Measurements from ENCODE around the gene MAN1C1. TPM values are rescaled to one million over a fixed set of nuclear protein-coding genes. Genes with fewer than 3 reads are reported as not detected.

Gene MAN1C1
- total and polyA plus RNA-seq, 2 donors (not counting 1 experiment from before 2014, with no cell fraction given) = 0.31 to 0.89 TPM

- H3K27me3 Mint-ChIP-seq = peaks cover 23% of the 10 kb centered on the region
- peaks cover 22% of the 10 kb centered on the region for H3K4me1 Mint-ChIP-seq
- no peak for TF ChIP-seq EZH2 (IDR thresholded peaks at IDR 0.05; ENCODE audit: borderline replicate concordance, insufficient read depth, low read depth, low read length, poor library complexity, severe bottlenecking)
- no peak for TF ChIP-seq CTCF (IDR thresholded peaks at IDR 0.05)
- no peaks in the 10 kb centered on the region for H3K36me3 ChIP-seq (replicated peaks in 1 of 2; ENCODE audit: control extremely low read depth in 1 of 2, control insufficient read depth in 1 of 2, extremely low read depth in 1 of 2, insufficient read depth in 2 of 2, low read length in 1 of 2)
- ChIA-PET POLR2A (no interaction called here), CTCF (interaction anchor here (0.5 to 1.4 kb wide), 4 partner anchors 184 to 1745 kb away, joined by 3 to 4 read pairs (median 3); no protein-coding TSS in a partner anchor)
- no peak for ATAC-seq (ENCODE audit: low read depth)
- no peak overlapping the region for H3K9ac ChIP-seq (ENCODE audit: low read length)
- no peaks in the 10 kb centered on the region for H3K79me2 ChIP-seq (ENCODE audit: control insufficient read depth, insufficient read depth, low read length)
- no peak for DNase-seq
- H3K4me1 ChIP-seq (ENCODE audit: control insufficient read depth in 2 of 2, insufficient read depth in 2 of 2, low read length in 2 of 2) = peaks cover 6 to 22% of the 10 kb centered on the region in 2 donors
- intact Hi-C loops (cut with micrococcal nuclease) = loop anchor here (10.0 kb wide), 1 partner anchor 368 kb away; the partner anchor contains the start of gene RSRP1
- WGBS (ENCODE audit: insufficient coverage) = 93% methylated on average over 3 of the region's 3 CpGs
- no peak overlapping the region for H3K4me3 Mint-ChIP-seq
- H3K27ac Mint-ChIP-seq = no peak overlapping the region
- H3K4me2 ChIP-seq (replicated peaks; ENCODE audit: low read depth, low read length, poor library complexity, severe bottlenecking) = no peak overlapping the region
- H4K20me1 ChIP-seq (ENCODE audit: control insufficient read depth, insufficient read depth, low read length, poor library complexity, severe bottlenecking) = no peaks in the 10 kb centered on the region
- H3K27ac ChIP-seq (ENCODE audit: low read length in 2 of 2) = no peak overlapping the region
- peaks cover 0 to 5% (median 0%) of the 10 kb centered on the region in 3 donors for H3K9me3 ChIP-seq (ENCODE audit: control extremely low read depth in 1 of 3, control insufficient read depth in 2 of 3, insufficient read depth in 1 of 3, low read length in 2 of 3)
- peaks cover 0 to 24% (median 12%) of the 10 kb centered on the region in 4 experiments for H3K27me3 ChIP-seq (replicated peaks in 1 of 4; ENCODE audit: control extremely low read depth in 1 of 4, control insufficient read depth in 3 of 4, insufficient read depth in 4 of 4, low read length in 3 of 4)
- H3K4me3 ChIP-seq (ENCODE audit: control extremely low read depth in 1 of 5, extremely low read depth in 1 of 5, insufficient read depth in 1 of 5, low read depth in 2 of 5, low read length in 4 of 5) = no peak overlapping the region
- no peaks in the 10 kb centered on the region for H3K9me3 Mint-ChIP-seq (ENCODE audit: insufficient read depth)
- H2AFZ ChIP-seq (ENCODE audit: insufficient read depth, low read depth, low read length, poor library complexity, severe bottlenecking) = no peak overlapping the region
Measured at GRCh38 chr1:25613091-25613490, 3.5 kb upstream of the MAN1C1 start.

- 65% methylated on average over 3 of the region's 4 CpGs for WGBS (ENCODE audit: insufficient coverage)
- H3K4me2 ChIP-seq (replicated peaks; ENCODE audit: low read depth, low read length, poor library complexity, severe bottlenecking) = no peak overlapping the region
Measured at GRCh38 chr1:25614501-25615171, 2.0 kb upstream of the MAN1C1 start.

More at GRCh38 chr1:25614501-25615171, 2.0 kb upstream of the MAN1C1 start:
- Histone ChIP-seq H4K20me1 (ENCODE audit: control insufficient read depth, insufficient read depth, low read length, poor library complexity, severe bottlenecking) (no peaks in the 10 kb centered on the region), H2AFZ (ENCODE audit: insufficient read depth, low read depth, low read length, poor library complexity, severe bottlenecking) (no peak overlapping the region), H3K27ac (ENCODE audit: low read length in 2 of 2) (no peak overlapping the region), H3K4me1 (ENCODE audit: control insufficient read depth in 2 of 2, insufficient read depth in 2 of 2, low read length in 2 of 2) (peaks cover 8 to 22% of the 10 kb centered on the region in 2 donors), H3K9ac (ENCODE audit: low read length) (no peak overlapping the region), H3K36me3 (replicated peaks in 1 of 2; ENCODE audit: control extremely low read depth in 1 of 2, control insufficient read depth in 1 of 2, extremely low read depth in 1 of 2, insufficient read depth in 2 of 2, low read length in 1 of 2) (no peaks in the 10 kb centered on the region), H3K27me3 (replicated peaks in 1 of 4; ENCODE audit: control extremely low read depth in 1 of 4, control insufficient read depth in 3 of 4, insufficient read depth in 4 of 4, low read length in 3 of 4) (peaks cover 0 to 35% (median 20%) of the 10 kb centered on the region in 4 experiments), H3K9me3 (ENCODE audit: control extremely low read depth in 1 of 3, control insufficient read depth in 2 of 3, insufficient read depth in 1 of 3, low read length in 2 of 3) (no peaks in the 10 kb centered on the region), H3K4me3 (ENCODE audit: control extremely low read depth in 1 of 5, extremely low read depth in 1 of 5, insufficient read depth in 1 of 5, low read depth in 2 of 5, low read length in 4 of 5) (no peak overlapping the region), H3K79me2 (ENCODE audit: control insufficient read depth, insufficient read depth, low read length) (no peaks in the 10 kb centered on the region)
- Mint-ChIP-seq H3K27me3 (peaks cover 38% of the 10 kb centered on the region), H3K4me3 (peak overlapping the region; percentile 59), H3K27ac (no peak overlapping the region), H3K9me3 (ENCODE audit: insufficient read depth) (no peaks in the 10 kb centered on the region), H3K4me1 (peaks cover 23% of the 10 kb centered on the region)
- intact Hi-C loops (cut with micrococcal nuclease) = loop anchor here (10.0 kb wide), 1 partner anchor 370 kb away; the partner anchor contains the start of gene RSRP1
- peak; percentile 28 for DNase-seq
- ATAC-seq (ENCODE audit: low read depth) = no peak
- no peak for TF ChIP-seq EZH2 (IDR thresholded peaks at IDR 0.05; ENCODE audit: borderline replicate concordance, insufficient read depth, low read depth, low read length, poor library complexity, severe bottlenecking)
- no peak for TF ChIP-seq CTCF (IDR thresholded peaks at IDR 0.05)
- ChIA-PET POLR2A (interaction anchor here (1.0 kb wide), 1 partner anchor 29 kb away, joined by 3 read pairs; no protein-coding TSS in a partner anchor), CTCF (interaction anchor here (1.4 kb wide), 1 partner anchor 195 kb away, joined by 3 read pairs; no protein-coding TSS in a partner anchor)
